ENCODE results near the gene ZDHHC8. TPM values are rescaled to one million over a fixed set of nuclear protein-coding genes. Genes with fewer than 3 reads are reported as not detected.

Gene ZDHHC8
- total RNA-seq, 1 donor from 2014 or later: 22.6 TPM

DNA sequence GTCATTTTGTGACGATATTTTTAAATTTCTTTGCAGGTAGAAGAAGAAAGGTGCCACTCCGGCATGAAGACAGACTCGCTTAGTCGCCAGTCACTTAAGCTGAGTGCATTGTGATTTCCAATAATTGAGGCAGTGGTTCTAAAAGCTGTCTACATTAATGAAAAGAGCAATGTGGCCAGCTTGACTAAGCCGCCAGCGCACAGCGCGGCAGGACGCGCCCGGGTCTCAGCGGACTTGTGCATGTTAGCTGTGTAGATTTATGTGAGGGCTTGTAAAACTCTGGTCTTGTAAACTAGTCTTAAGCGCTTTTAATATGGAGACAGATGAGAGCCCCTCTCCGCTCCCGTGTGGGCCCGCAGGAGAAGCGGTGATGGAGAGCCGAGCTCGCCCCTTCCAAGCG, 46.0 kb upstream of the ZDHHC8 start:
- intact Hi-C loops (cut with DNase I): no loop called here
- no peaks in the 10 kb centered on the region for H3K27me3 ChIP-seq

DNA sequence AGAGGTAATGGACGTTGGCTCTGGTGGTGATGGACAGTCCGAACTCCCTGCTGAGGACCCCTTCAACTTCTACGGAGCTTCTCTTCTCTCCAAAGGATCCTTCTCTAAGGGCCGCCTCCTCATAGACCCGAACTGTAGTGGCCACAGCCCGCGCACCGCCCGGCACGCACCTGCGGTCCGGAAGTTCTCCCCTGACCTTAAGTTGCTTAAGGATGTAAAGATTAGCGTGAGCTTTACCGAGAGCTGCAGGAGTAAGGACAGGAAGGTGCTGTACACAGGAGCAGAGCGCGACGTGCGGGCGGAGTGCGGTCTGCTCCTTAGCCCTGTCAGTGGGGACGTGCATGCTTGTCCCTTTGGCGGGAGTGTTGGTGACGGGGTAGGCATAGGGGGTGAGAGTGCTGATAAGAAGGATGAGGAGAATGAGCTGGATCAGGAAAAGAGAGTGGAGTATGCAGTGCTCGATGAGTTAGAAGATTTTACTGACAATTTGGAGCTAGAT, 45.5 kb upstream of the ZDHHC8 start:
- Histone ChIP-seq H3K36me3 (peaks cover 0 to 55% of the 10 kb centered on the region in 2 donors), H3K4me3 (no peak overlapping the region), H3K27me3 (no peaks in the 10 kb centered on the region), H3K9me3 (no peaks in the 10 kb centered on the region), H3K27ac (no peak overlapping the region), H3K4me1 (peaks cover 42% of the 10 kb centered on the region)
- TF ChIP-seq POLR2AphosphoS5 (IDR thresholded peaks at IDR 0.05; ENCODE audit: insufficient read depth in 1 of 2, low read depth in 1 of 2): no peak
- TF ChIP-seq, protein P1, sequence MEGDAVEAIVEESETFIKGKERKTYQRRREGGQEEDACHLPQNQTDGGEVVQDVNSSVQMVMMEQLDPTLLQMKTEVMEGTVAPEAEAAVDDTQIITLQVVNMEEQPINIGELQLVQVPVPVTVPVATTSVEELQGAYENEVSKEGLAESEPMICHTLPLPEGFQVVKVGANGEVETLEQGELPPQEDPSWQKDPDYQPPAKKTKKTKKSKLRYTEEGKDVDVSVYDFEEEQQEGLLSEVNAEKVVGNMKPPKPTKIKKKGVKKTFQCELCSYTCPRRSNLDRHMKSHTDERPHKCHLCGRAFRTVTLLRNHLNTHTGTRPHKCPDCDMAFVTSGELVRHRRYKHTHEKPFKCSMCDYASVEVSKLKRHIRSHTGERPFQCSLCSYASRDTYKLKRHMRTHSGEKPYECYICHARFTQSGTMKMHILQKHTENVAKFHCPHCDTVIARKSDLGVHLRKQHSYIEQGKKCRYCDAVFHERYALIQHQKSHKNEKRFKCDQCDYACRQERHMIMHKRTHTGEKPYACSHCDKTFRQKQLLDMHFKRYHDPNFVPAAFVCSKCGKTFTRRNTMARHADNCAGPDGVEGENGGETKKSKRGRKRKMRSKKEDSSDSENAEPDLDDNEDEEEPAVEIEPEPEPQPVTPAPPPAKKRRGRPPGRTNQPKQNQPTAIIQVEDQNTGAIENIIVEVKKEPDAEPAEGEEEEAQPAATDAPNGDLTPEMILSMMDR (IDR thresholded peaks at IDR 0.05): no peak
- no peak for TF ChIP-seq POLR2A (IDR thresholded peaks at IDR 0.05)
- intact Hi-C loops (cut with DNase I): no loop called here
- DNase-seq (ENCODE audit: extremely low spot score in 2 of 2): no peak

More for the DNA sequence above, 46.0 kb upstream of the ZDHHC8 start:
- Histone ChIP-seq H3K27ac (no peak overlapping the region), H3K36me3 (peaks cover 0 to 50% of the 10 kb centered on the region in 2 donors), H3K4me3 (no peak overlapping the region), H3K9me3 (no peaks in the 10 kb centered on the region), H3K4me1 (peaks cover 47% of the 10 kb centered on the region)
- no peak for TF ChIP-seq POLR2AphosphoS5 (IDR thresholded peaks at IDR 0.05; ENCODE audit: insufficient read depth in 1 of 2, low read depth in 1 of 2)
- TF ChIP-seq, protein P1 (IDR thresholded peaks at IDR 0.05): no peak
- TF ChIP-seq POLR2A (IDR thresholded peaks at IDR 0.05): no peak
- DNase-seq (ENCODE audit: extremely low spot score in 2 of 2): no peak

DNA sequence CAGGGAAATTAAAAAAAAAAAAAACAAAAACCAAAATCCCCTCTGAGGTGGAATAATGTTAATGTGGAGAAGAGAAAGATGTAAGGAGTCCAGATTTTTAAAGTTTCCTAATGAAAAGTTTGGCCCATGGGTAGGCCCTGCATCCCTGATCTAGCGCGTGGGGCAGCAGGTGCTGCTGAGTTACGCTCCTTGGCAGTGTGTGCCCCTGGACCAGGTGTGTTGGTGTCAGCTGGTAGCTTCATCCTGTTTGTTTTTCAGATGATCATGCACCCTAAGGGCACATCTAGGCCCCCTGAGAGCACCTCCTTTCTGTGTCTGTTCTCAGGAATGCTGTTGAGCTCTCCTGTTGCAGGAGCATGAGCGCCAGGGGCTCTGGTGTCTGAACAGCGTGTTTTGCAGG, 44.8 kb upstream of the ZDHHC8 start:
- DNase-seq (ENCODE audit: extremely low spot score in 2 of 2): no peak
- Histone ChIP-seq H3K27ac (no peak overlapping the region), H3K36me3 (peaks cover 0 to 61% of the 10 kb centered on the region in 2 donors), H3K4me1 (peaks cover 36% of the 10 kb centered on the region), H3K4me3 (no peak overlapping the region), H3K9me3 (no peaks in the 10 kb centered on the region), H3K27me3 (no peaks in the 10 kb centered on the region)
- intact Hi-C loops (cut with DNase I): no loop called here
- TF ChIP-seq POLR2AphosphoS5 (IDR thresholded peaks at IDR 0.05; ENCODE audit: insufficient read depth in 1 of 2, low read depth in 1 of 2) (no peak), POLR2A (IDR thresholded peaks at IDR 0.05) (no peak)
- TF ChIP-seq, protein P1 (IDR thresholded peaks at IDR 0.05): no peak

DNA sequence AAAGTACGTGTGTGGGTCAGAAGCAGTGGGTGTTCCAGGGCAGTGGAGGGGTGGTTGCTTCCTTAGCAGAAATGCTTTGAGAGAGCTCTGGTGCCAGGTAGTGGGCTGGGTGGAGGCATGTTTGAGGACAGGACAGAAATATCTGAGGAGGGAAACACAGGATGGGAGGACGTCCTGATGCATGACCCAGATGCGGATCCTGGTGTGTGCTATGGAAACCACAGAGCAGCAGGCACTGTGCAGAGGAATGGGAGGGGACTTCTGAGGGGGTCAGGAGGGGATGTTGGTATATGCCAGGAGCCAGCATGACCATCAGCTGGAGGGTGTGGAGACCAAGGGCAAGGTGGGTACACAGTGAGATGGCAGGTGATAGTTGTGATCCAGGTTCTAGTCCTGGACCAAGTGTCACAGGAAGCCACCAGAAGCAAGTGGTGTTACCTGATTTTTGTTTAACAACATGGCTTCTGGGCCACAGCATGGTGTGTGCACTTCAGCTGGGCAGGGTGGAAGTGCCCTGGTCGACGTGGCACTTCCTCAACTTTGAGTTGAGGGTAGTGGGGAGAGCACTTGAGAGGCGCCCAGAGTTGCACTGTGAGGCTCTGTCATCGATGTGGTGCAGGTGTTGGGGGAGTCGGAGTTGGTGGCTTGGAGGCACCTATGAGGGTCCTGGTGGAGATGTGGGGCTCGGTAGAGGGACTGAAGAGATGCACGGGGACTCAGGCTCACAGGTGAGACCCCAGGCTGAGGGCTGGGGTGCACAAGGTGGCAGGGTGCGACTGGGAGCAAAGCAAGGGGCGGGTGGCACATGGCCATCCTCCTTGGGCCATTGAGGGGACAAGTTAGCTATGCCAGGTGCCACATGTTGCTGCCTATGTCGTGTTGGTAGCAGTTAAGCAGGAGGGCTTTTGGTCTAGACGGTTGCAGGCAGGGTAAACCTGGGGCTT, 44.0 kb upstream of the ZDHHC8 start:
- Histone ChIP-seq H3K27ac (no peak overlapping the region), H3K4me1 (peaks cover 28% of the 10 kb centered on the region), H3K36me3 (peaks cover 0 to 69% of the 10 kb centered on the region in 2 donors), H3K27me3 (no peaks in the 10 kb centered on the region), H3K4me3 (no peak overlapping the region), H3K9me3 (no peaks in the 10 kb centered on the region)
- no peak for DNase-seq (ENCODE audit: extremely low spot score in 2 of 2)
- intact Hi-C loops (cut with DNase I): no loop called here
- TF ChIP-seq POLR2A (IDR thresholded peaks at IDR 0.05) (no peak), POLR2AphosphoS5 (IDR thresholded peaks at IDR 0.05; ENCODE audit: insufficient read depth in 1 of 2, low read depth in 1 of 2) (no peak)
- TF ChIP-seq, protein P1 (IDR thresholded peaks at IDR 0.05): no peak

DNA sequence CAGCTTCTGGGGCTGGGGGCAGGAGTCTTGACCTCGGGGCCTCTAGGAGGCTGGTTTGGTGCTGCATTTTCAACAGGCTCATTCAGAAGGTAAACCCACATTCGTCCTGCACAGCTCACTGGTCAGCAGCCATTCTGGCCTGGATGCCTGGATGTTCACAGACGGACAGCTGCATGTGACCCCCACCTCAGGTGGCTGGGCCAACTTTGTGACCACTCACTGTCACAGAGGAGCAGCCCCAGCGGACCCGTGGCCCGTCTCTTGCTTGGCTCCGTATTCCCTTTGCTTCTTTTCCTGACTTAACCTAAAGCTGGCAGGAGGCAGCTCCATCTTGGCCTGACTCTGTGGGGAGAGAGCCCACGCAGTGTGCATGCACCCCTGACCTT, 43.3 kb upstream of the ZDHHC8 start:
- TF ChIP-seq POLR2AphosphoS5 (IDR thresholded peaks at IDR 0.05; ENCODE audit: insufficient read depth in 1 of 2, low read depth in 1 of 2): no peak
- TF ChIP-seq, protein P1 (IDR thresholded peaks at IDR 0.05): no peak
- no peak for TF ChIP-seq POLR2A (IDR thresholded peaks at IDR 0.05)
- H3K4me3 ChIP-seq: no peak overlapping the region
- no peak for DNase-seq (ENCODE audit: extremely low spot score in 2 of 2)
- H3K27me3 ChIP-seq: no peaks in the 10 kb centered on the region
- H3K9me3 ChIP-seq: no peaks in the 10 kb centered on the region
- intact Hi-C loops (cut with DNase I): no loop called here
- H3K27ac ChIP-seq: no peak overlapping the region
- H3K4me1 ChIP-seq: peaks cover 21% of the 10 kb centered on the region
- H3K36me3 ChIP-seq: peaks cover 0 to 76% of the 10 kb centered on the region in 2 donors

All from vagina (tissue), 2 donors.